AG04449 (cell line): ENCODE measurements around the gene ANKRD12.

Experiments used
- CTCF ChIA-PET: fragments of 350-600 bp; formaldehyde crosslinking; extraction: SDS; loops from one replicate; lab custom pipeline; 2021; ENCODE audit warnings: antibody characterized with exemption; lab: Yijun Ruan, JAX
- POLR2A ChIA-PET: fragments of 400-600, 350-600 bp; formaldehyde crosslinking; extraction: SDS; loops from one replicate; lab custom pipeline; 2020; ENCODE audit warnings: antibody characterized with exemption, inconsistent platforms; lab: Yijun Ruan, JAX
- DNase-seq: peaks from one replicate; pipeline ENCODE4 v3.0.0-alpha.2; 2010; ENCODE audit warnings: low read depth, low spot score
- H3K4me3 ChIP-seq: 2 replicates; pipeline ENCODE4 v1.5.1; 2011; ENCODE audit warnings: low read depth, mild to moderate bottlenecking, control low read depth, low read length
- CTCF ChIP-seq: IDR thresholded peaks from one replicate; pipeline ENCODE4 v1.5.1; 2011; ENCODE audit warnings: mild to moderate bottlenecking, moderate library complexity, low read length, control low read depth, inconsistent platforms; ENCODE audit not compliant: insufficient read depth; ENCODE audit errors: missing control alignments

Gene ANKRD12

GRCh38 chr18:9113468-9114149 lies 23.0 kb upstream of the ANKRD12 start:
- ChIA-PET POLR2A (interaction anchor here (0.6 kb wide), 1 partner anchor 9 kb away, joined by 3 read pairs; no protein-coding TSS in a partner anchor), CTCF (interaction anchor here (1.2 kb wide), 1 partner anchor 9 kb away, joined by 3 read pairs; no protein-coding TSS in a partner anchor)
- no peak for DNase-seq
- TF ChIP-seq CTCF = no peak
- H3K4me3 ChIP-seq = no peak overlapping the region

GRCh38 chr18:9115984-9116383 lies 20.6 kb upstream of the ANKRD12 start:
- no peak overlapping the region for H3K4me3 ChIP-seq
- ChIA-PET CTCF (interaction anchor here (1.9 kb wide), 1 partner anchor 12 kb away, joined by 5 read pairs; no protein-coding TSS in a partner anchor), POLR2A (no interaction called here)
- TF ChIP-seq CTCF = no peak
- DNase-seq = no peak

GRCh38 chr18:9117980-9118841 lies 18.4 kb upstream of the ANKRD12 start:
- CTCF ChIA-PET = interaction anchor here (1.3 to 1.9 kb wide), 3 partner anchors 9 to 45 kb away, joined by 3 to 5 read pairs (median 4); no protein-coding TSS in a partner anchor
- no peak overlapping the region for H3K4me3 ChIP-seq
- no peak for DNase-seq
- POLR2A ChIA-PET = interaction anchor here (1.3 kb wide), 1 partner anchor 18 kb away, joined by 6 read pairs; the partner anchor contains the start of gene ANKRD12
- TF ChIP-seq CTCF = no peak

- CTCF ChIA-PET = no interaction called here
Observed at GRCh38 chr18:9120796-9121195, 15.8 kb upstream of the ANKRD12 start.

GRCh38 chr18:9123520-9123919 lies 13.1 kb upstream of the ANKRD12 start:
- CTCF ChIA-PET = interaction anchor here (1.1 kb wide), 1 partner anchor 21 kb away, joined by 4 read pairs; no protein-coding TSS in a partner anchor
- TF ChIP-seq CTCF = no peak
- no peak overlapping the region for H3K4me3 ChIP-seq
- no peak for DNase-seq
- POLR2A ChIA-PET = interaction anchor here (0.7 kb wide), 1 partner anchor 10 kb away, joined by 3 read pairs; no protein-coding TSS in a partner anchor

More at GRCh38 chr18:9120796-9121195, 15.8 kb upstream of the ANKRD12 start:
- POLR2A ChIA-PET = no interaction called here
- DNase-seq = no peak
- H3K4me3 ChIP-seq = no peak overlapping the region
- no peak for TF ChIP-seq CTCF
